Measurements from ENCODE around the gene ISG15.

Gene ISG15

DNA sequence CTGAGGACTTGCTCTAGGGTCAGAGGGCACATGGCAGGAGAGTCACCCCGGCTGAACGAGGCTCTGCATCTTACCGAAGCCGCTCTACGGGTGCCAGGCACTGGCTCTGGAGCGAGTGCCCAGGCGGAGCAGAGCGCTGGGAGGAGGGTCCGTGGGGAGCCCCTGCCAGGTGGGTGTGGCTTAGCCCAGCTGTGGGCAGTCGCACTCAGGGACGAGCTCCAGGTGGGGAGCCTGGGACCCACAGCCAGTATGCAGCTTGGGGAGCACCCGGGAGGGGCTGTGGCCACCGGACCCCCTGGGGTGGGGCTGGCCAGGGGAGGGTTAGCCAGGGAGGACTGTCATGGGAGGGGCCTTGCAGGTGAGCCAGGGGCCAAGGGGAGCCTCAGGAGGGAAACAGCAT is 10.4 kb downstream of the ISG15 start:
- H3K27ac ChIP-seq (ENCODE audit: low read depth, low read length), result no peak overlapping the region
- H3K79me2 ChIP-seq (ENCODE audit: insufficient read depth, low read length), result no peaks in the 10 kb centered on the region
- H3K9me3 ChIP-seq (ENCODE audit: insufficient read depth, low read length), result no peaks in the 10 kb centered on the region
- H3F3A ChIP-seq (ENCODE audit: insufficient read depth), result no peaks in the 10 kb centered on the region
- H3K27me3 ChIP-seq (ENCODE audit: low read length), result no peaks in the 10 kb centered on the region
- no peak overlapping the region for H3K4me2 ChIP-seq (ENCODE audit: low read depth, low read length, poor library complexity, severe bottlenecking)
- no peaks in the 10 kb centered on the region for H3K36me3 ChIP-seq (ENCODE audit: low read length)
- TF ChIP-seq CTCF (IDR thresholded peaks at IDR 0.05; ENCODE audit: insufficient read depth, low read length, poor library complexity, severe bottlenecking) (no peak), EZH2phosphoT487 (conservative IDR thresholded peaks at IDR 0.05; ENCODE audit: low read length) (no peak)
- no peaks in the 10 kb centered on the region for H3K9me2 ChIP-seq (replicated peaks; ENCODE audit: insufficient read depth, low read length)
- no peak overlapping the region for H2AFZ ChIP-seq (ENCODE audit: low read depth, low read length, severe bottlenecking)
- H4K20me1 ChIP-seq (ENCODE audit: low read depth, low read length), result no peaks in the 10 kb centered on the region
- H3K4me3 ChIP-seq (ENCODE audit: insufficient read depth, low read length, poor library complexity, severe bottlenecking), result no peak overlapping the region
- no peak overlapping the region for H3K9ac ChIP-seq (ENCODE audit: low read length)

DNA sequence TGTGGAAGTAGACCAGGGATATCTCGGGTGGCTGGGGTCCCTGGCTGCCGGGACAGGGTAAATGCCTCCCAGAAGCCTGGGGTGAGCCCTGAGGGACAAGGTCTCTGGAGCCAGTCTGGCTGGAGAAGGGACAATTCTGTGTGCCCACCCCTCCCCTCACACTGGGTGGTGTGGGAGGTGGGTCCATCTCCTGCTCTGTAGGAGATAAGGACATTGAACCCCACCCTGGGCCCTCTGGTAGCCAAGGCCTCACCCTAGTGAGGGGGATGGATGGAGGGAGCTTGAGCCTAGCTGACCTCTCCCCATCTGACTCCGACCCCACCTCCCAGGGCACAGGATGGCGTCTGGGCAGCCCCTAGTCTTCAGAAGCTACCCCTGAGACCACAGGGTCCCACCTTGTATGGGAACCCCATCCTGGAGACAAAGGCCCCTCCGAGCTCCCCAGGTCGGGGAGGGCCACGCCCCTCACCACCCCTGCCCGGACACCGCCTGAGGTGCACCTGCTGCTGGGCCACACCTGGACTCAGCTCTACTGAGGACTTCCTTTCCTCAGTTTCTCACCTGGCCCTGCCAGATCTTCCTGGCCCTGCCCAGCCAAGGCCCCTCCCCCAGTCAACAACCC is 11.0 kb downstream of the ISG15 start:
- Histone ChIP-seq H3K36me3 (ENCODE audit: low read length) (no peaks in the 10 kb centered on the region), H2AFZ (ENCODE audit: low read depth, low read length, severe bottlenecking) (no peak overlapping the region), H3K4me2 (ENCODE audit: low read depth, low read length, poor library complexity, severe bottlenecking) (no peak overlapping the region), H3K9ac (ENCODE audit: low read length) (no peak overlapping the region), H3K9me2 (replicated peaks; ENCODE audit: insufficient read depth, low read length) (no peaks in the 10 kb centered on the region), H3F3A (ENCODE audit: insufficient read depth) (no peaks in the 10 kb centered on the region), H4K20me1 (ENCODE audit: low read depth, low read length) (no peaks in the 10 kb centered on the region), H3K4me3 (ENCODE audit: insufficient read depth, low read length, poor library complexity, severe bottlenecking) (no peak overlapping the region), H3K27me3 (ENCODE audit: low read length) (no peaks in the 10 kb centered on the region), H3K27ac (ENCODE audit: low read depth, low read length) (no peak overlapping the region), H3K79me2 (ENCODE audit: insufficient read depth, low read length) (no peaks in the 10 kb centered on the region), H3K9me3 (ENCODE audit: insufficient read depth, low read length) (no peaks in the 10 kb centered on the region)
- TF ChIP-seq EZH2phosphoT487 (conservative IDR thresholded peaks at IDR 0.05; ENCODE audit: low read length) (no peak), CTCF (IDR thresholded peaks at IDR 0.05; ENCODE audit: insufficient read depth, low read length, poor library complexity, severe bottlenecking) (no peak)

GRCh38 chr1:1024771-1025699 is 11.7 kb downstream of the ISG15 start:
- no peaks in the 10 kb centered on the region for H3K9me2 ChIP-seq (replicated peaks; ENCODE audit: insufficient read depth, low read length)
- H4K20me1 ChIP-seq (ENCODE audit: low read depth, low read length), result no peaks in the 10 kb centered on the region
- H3K79me2 ChIP-seq (ENCODE audit: insufficient read depth, low read length), result no peaks in the 10 kb centered on the region
- H3K36me3 ChIP-seq (ENCODE audit: low read length), result no peaks in the 10 kb centered on the region
- no peak overlapping the region for H3K9ac ChIP-seq (ENCODE audit: low read length)
- H2AFZ ChIP-seq (ENCODE audit: low read depth, low read length, severe bottlenecking), result no peak overlapping the region
- TF ChIP-seq EZH2phosphoT487 (conservative IDR thresholded peaks at IDR 0.05; ENCODE audit: low read length), result no peak
- TF ChIP-seq CTCF (IDR thresholded peaks at IDR 0.05; ENCODE audit: insufficient read depth, low read length, poor library complexity, severe bottlenecking), result no peak
- H3K4me3 ChIP-seq (ENCODE audit: insufficient read depth, low read length, poor library complexity, severe bottlenecking), result no peak overlapping the region
- no peak overlapping the region for H3K4me2 ChIP-seq (ENCODE audit: low read depth, low read length, poor library complexity, severe bottlenecking)
- no peak overlapping the region for H3K27ac ChIP-seq (ENCODE audit: low read depth, low read length)
- no peaks in the 10 kb centered on the region for H3K9me3 ChIP-seq (ENCODE audit: insufficient read depth, low read length)
- H3F3A ChIP-seq (ENCODE audit: insufficient read depth), result no peaks in the 10 kb centered on the region
- no peaks in the 10 kb centered on the region for H3K27me3 ChIP-seq (ENCODE audit: low read length)

Measured in SU-DHL-6 (cell line).